ENCODE measurements around the gene USP30.

DNA sequence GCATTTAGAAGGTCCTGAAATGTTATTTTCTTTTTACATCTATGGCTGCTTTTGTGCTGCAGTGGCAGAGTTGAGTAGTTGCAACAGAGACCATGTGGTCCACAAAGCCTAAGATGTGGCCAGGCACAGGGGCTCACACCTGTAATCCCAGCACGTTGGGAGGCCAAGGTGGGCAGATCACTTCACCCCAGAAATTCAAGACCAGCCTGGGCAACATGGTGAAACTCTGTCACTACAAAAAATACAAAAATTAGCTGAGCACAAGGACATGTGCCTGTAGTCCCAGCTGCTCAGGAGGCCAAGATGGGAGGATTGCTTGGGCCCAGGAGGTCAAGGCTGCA, 13.4 kb downstream of the USP30 start:
- TF ChIP-seq, protein P1, sequence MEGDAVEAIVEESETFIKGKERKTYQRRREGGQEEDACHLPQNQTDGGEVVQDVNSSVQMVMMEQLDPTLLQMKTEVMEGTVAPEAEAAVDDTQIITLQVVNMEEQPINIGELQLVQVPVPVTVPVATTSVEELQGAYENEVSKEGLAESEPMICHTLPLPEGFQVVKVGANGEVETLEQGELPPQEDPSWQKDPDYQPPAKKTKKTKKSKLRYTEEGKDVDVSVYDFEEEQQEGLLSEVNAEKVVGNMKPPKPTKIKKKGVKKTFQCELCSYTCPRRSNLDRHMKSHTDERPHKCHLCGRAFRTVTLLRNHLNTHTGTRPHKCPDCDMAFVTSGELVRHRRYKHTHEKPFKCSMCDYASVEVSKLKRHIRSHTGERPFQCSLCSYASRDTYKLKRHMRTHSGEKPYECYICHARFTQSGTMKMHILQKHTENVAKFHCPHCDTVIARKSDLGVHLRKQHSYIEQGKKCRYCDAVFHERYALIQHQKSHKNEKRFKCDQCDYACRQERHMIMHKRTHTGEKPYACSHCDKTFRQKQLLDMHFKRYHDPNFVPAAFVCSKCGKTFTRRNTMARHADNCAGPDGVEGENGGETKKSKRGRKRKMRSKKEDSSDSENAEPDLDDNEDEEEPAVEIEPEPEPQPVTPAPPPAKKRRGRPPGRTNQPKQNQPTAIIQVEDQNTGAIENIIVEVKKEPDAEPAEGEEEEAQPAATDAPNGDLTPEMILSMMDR (IDR thresholded peaks at IDR 0.05): no peak
- no peak for TF ChIP-seq POLR2A (IDR thresholded peaks at IDR 0.05)
- TF ChIP-seq EP300 (IDR thresholded peaks at IDR 0.05): no peak
